Measurements from ENCODE around the gene LEF1. TPM values are rescaled to one million over a fixed set of nuclear protein-coding genes. Genes with fewer than 3 reads are reported as not detected.

LEF1 gene
- total and polyA plus RNA-seq, 8 donors: 4.1 to 49.4 (median 33.8) TPM

DNA sequence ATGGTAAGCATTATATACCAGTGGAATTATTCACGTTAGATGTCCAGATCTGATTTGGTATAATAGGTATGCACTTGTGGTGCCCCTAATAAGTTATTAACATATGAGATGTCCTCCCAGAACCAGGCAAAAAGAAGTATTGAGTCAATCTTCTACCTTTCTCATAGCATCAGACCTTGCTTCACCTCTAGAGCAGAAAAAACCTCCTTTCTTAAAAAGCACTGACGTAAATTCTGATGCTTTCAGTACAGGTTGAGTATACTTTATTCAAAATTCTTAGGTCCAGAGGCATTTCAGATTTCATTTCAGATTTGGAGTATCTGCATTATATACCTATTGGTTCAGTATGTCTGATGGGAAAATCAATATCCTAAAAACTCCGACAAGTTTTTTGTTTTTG is 22.4 kb downstream of the LEF1 start:
- ATAC-seq (no peak), DNase-seq (no peak)
- Histone ChIP-seq H3K9me3 (no peaks in the 10 kb centered on the region), H3K4me1 (no peaks in the 10 kb centered on the region), H3K36me3 (no peaks in the 10 kb centered on the region), H3K27ac (no peak overlapping the region), H3K4me3 (no peak overlapping the region), H3K27me3 (no peaks in the 10 kb centered on the region)
- intact Hi-C loops (cut with DNase I): no loop called here
- TF ChIP-seq, protein P1, sequence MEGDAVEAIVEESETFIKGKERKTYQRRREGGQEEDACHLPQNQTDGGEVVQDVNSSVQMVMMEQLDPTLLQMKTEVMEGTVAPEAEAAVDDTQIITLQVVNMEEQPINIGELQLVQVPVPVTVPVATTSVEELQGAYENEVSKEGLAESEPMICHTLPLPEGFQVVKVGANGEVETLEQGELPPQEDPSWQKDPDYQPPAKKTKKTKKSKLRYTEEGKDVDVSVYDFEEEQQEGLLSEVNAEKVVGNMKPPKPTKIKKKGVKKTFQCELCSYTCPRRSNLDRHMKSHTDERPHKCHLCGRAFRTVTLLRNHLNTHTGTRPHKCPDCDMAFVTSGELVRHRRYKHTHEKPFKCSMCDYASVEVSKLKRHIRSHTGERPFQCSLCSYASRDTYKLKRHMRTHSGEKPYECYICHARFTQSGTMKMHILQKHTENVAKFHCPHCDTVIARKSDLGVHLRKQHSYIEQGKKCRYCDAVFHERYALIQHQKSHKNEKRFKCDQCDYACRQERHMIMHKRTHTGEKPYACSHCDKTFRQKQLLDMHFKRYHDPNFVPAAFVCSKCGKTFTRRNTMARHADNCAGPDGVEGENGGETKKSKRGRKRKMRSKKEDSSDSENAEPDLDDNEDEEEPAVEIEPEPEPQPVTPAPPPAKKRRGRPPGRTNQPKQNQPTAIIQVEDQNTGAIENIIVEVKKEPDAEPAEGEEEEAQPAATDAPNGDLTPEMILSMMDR (IDR thresholded peaks at IDR 0.05): no peak

DNA sequence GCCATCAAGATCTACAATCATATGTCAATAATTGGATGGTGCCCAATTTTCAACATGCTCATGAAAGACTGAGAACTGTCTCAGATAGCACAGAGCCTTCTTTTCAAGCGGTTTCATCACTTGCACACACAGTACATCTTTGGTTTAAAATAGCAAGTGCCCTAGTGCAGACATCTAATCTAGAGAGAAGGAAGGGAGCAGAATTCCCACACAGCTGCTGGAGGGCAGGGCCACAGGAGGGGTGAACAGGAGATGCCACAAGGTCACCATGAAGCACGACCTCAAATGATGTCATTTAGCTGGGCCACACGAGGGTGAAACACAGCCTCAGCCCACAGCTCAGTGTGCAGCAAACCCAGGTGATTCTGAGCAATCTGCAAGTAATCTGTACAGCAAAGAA is 24.3 kb downstream of the LEF1 start:
- Histone ChIP-seq H3K36me3 (no peaks in the 10 kb centered on the region), H3K9me3 (no peaks in the 10 kb centered on the region), H3K27me3 (no peaks in the 10 kb centered on the region), H3K4me3 (no peak overlapping the region), H3K4me1 (no peaks in the 10 kb centered on the region), H3K27ac (no peak overlapping the region)
- no peak for ATAC-seq
- no peak for DNase-seq
- intact Hi-C loops (cut with DNase I): no loop called here
- TF ChIP-seq, protein P1 (IDR thresholded peaks at IDR 0.05): no peak

DNA sequence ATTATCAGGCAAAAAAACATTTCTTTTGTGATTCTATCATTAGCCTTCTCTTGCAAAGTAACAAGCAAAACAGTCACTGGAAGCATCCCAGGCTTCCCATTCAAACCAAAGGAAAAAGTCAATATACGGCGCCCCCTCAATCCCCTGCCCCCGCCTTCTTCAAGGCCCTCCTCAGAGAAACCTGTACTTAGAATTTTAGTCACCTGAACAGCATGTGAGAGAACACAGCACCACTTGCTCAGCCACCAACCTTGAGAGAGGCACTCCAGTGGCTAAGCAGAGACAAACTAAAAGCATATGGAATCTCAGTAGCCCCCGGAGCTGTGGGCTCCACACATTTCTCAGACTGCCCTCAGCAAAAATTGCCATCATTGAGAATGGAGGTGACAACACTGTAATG is 25.2 kb downstream of the LEF1 start:
- DNase-seq (no peak), ATAC-seq (no peak)
- no peaks in the 10 kb centered on the region for H3K36me3 ChIP-seq
- H3K27me3 ChIP-seq: no peaks in the 10 kb centered on the region
- H3K4me1 ChIP-seq: no peaks in the 10 kb centered on the region
- H3K4me3 ChIP-seq: no peak overlapping the region
- intact Hi-C loops (cut with DNase I): no loop called here
- no peaks in the 10 kb centered on the region for H3K9me3 ChIP-seq
- H3K27ac ChIP-seq: no peak overlapping the region
- TF ChIP-seq, protein P1 (IDR thresholded peaks at IDR 0.05): no peak

DNA sequence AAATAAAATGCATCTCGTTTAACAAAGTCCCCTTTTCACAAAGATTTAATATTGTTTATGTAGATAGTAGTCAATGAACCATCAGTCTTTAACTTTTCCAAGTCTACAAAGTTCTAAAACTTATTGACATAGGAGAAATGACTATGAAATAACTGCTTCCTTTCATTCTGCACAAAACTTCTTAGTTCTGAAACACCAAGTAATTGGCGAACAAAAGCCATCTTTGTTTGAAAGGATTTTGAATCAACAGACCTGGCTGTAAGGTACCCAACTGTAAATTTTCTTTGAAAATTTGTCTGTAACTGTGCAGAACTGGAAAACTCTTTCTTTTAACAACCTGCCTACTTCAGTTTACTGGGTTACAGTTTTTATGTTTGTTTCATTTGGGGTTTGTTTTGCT is 25.9 kb downstream of the LEF1 start:
- no peak overlapping the region for H3K4me3 ChIP-seq
- no peak for ATAC-seq

DNA sequence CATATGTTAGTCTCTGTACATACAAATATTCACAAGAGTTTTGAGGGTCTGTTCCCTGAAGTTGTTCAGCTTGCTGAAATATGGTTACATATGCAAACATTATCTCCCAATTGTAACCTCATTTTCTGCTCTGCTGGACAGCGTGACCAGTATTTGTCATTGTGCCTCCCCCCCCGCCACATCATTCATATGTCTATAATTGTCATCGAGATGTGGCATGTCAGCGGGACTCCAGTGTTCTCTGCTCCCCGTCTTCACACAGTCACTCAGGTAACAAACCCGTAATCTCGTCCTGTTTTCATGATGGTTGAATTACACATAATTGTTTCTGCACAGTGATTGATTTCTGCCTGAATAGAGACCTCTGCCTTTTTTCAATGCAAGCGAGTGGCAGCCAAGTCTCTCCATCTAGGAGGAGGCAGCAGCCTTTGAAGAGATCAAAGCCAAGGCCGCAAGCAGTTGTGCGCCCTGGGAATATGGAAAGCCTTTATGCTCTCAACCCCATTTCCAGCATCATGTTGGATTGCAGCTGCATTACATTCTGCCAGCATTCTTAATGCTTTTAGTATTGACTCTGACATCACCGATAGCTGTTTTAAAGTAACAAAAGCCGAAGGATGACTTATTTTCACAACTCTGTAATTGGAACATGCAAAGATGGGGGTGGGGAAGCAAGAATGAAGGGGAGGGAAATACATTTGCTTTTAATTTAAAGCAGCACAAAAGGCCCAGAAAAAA is 27.4 kb downstream of the LEF1 start:
- no peak overlapping the region for H3K4me3 ChIP-seq
- H3K27me3 ChIP-seq: no peaks in the 10 kb centered on the region
- no peaks in the 10 kb centered on the region for H3K36me3 ChIP-seq
- TF ChIP-seq, protein P1 (IDR thresholded peaks at IDR 0.05): no peak
- H3K9me3 ChIP-seq: no peaks in the 10 kb centered on the region
- intact Hi-C loops (cut with DNase I): no loop called here
- H3K4me1 ChIP-seq: no peaks in the 10 kb centered on the region
- H3K27ac ChIP-seq: no peak overlapping the region
- no peak for DNase-seq
- ATAC-seq: no peak

More for the DNA sequence above, 25.9 kb downstream of the LEF1 start:
- intact Hi-C loops (cut with DNase I): no loop called here
- TF ChIP-seq, protein P1 (IDR thresholded peaks at IDR 0.05): no peak
- no peaks in the 10 kb centered on the region for H3K4me1 ChIP-seq
- no peaks in the 10 kb centered on the region for H3K36me3 ChIP-seq
- H3K27ac ChIP-seq: no peak overlapping the region
- no peak for DNase-seq
- H3K27me3 ChIP-seq: no peaks in the 10 kb centered on the region
- no peaks in the 10 kb centered on the region for H3K9me3 ChIP-seq

Measured in left lung (tissue), 10 donors.